K562 (cell line): ENCODE data around the gene NOP58. TPM values are rescaled to one million over a fixed set of nuclear protein-coding genes. Genes with fewer than 3 reads are reported as not detected.

ENCODE experiments used
- ADNP ChIP-seq: fragments of 200-800 bp; sonication (Bioruptor generic); IDR thresholded peaks from 2 replicates; pipeline ENCODE4 v1.6.1; 2016; ENCODE audit warnings: missing genetic modification characterization, missing compliant biosample characterization
- ARHGAP35 ChIP-seq: fragments of 450-650 bp; IDR thresholded peaks from 2 replicates; pipeline ENCODE4 v1.6.1; 2018; ENCODE audit not compliant: partially characterized antibody
- BRCA1 ChIP-seq, 2 experiments: fragments of 450-650 bp in 1 of 2; sonication (generic) in 1 of 2; formaldehyde crosslinking in 1 of 2; IDR thresholded peaks; 2 replicates each; pipeline versions ENCODE4 v1.5.0 to v1.6.1; 2017 to 2020; ENCODE audit warnings: mild to moderate bottlenecking in 1 of 2, missing genetic modification reagents in 1 of 2
- CAMTA2 ChIP-seq: fragments of 250-450 bp; sonication (Bioruptor Pico); conservative IDR thresholded peaks from 2 replicates; pipeline ENCODE4 v1.5.1; 2022
- CTBP1 ChIP-seq: fragments of 450-650 bp; IDR thresholded peaks from 2 replicates; pipeline ENCODE4 v1.6.1; 2016; ENCODE audit warnings: borderline replicate concordance
- ESRRB ChIP-seq: fragments of 250-450 bp; sonication (Bioruptor Pico); IDR thresholded peaks from 2 replicates; pipeline ENCODE4 v1.5.0; 2020; ENCODE audit warnings: mild to moderate bottlenecking, moderate library complexity, borderline replicate concordance
- FOSL1 ChIP-seq: fragments of 200-800 bp; sonication (Bioruptor generic); conservative IDR thresholded peaks from 2 replicates; pipeline ENCODE4 v1.6.1; 2016; ENCODE audit warnings: missing genetic modification characterization, missing compliant biosample characterization
- GTF2E2 ChIP-seq: fragments of 200-800 bp; sonication (Bioruptor generic); IDR thresholded peaks from 2 replicates; pipeline ENCODE4 v1.6.1; 2016; ENCODE audit warnings: missing genetic modification characterization, missing compliant biosample characterization
- HDGF ChIP-seq: fragments of 450-650 bp; IDR thresholded peaks from 2 replicates; pipeline ENCODE4 v1.6.1; 2016
- HIVEP1 ChIP-seq: fragments of 250-450 bp; sonication (Bioruptor Pico); IDR thresholded peaks from 2 replicates; pipeline ENCODE4 v1.4.0; 2020; ENCODE audit warnings: mild to moderate bottlenecking
- JUN ChIP-seq, 2 experiments: sonication (generic) in 1 of 2; formaldehyde crosslinking in 1 of 2; IDR thresholded peaks; 2 replicates each; pipeline versions ENCODE4 v1.6.1 to v1.8.0; 2012 to 2022; ENCODE audit warnings: borderline replicate concordance in 2 of 2, mild to moderate bottlenecking in 2 of 2, improper control_type of control experiment in 1 of 2, low read depth in 1 of 2, low read length in 1 of 2, missing genetic modification reagents in 1 of 2
- KDM4B ChIP-seq, 2 experiments: fragments of 450-650 bp in 1 of 2; sonication (generic) in 1 of 2; IDR thresholded peaks; 2 replicates each; pipeline ENCODE4 v1.6.1; 2016 to 2017; ENCODE audit warnings: borderline replicate concordance in 2 of 2, antibody characterized with exemption in 1 of 2, low read depth in 1 of 2, mild to moderate bottlenecking in 1 of 2
- KHSRP ChIP-seq: fragments of 450-650 bp; IDR thresholded peaks from 2 replicates; pipeline ENCODE4 v1.6.1; 2017
- MEIS2 ChIP-seq: fragments of 450-650 bp; IDR thresholded peaks from 2 replicates; pipeline ENCODE4 v1.6.1; 2014; ENCODE audit warnings: mild to moderate bottlenecking; ENCODE audit not compliant: partially characterized antibody
- MTA1 ChIP-seq: fragments of 450-650 bp; IDR thresholded peaks from 2 replicates; pipeline ENCODE4 v1.6.1; 2017; ENCODE audit warnings: borderline replicate concordance
- PTBP1 ChIP-seq: fragments of 200-400 bp; formaldehyde crosslinking; IDR thresholded peaks from 2 replicates; pipeline ENCODE4 v1.6.1; 2017; ENCODE audit warnings: low read depth, low read length
- SIRT6 ChIP-seq: IDR thresholded peaks from one replicate; pipeline ENCODE4 v1.6.1; 2012; ENCODE audit warnings: low read depth, mild to moderate bottlenecking, control low read depth, inconsistent platforms, low read length, moderate library complexity
- SMAD1 ChIP-seq: fragments of 150-350 bp; IDR thresholded peaks from 2 replicates; pipeline ENCODE4 v1.6.1; 2014; ENCODE audit warnings: low read length, low read depth; ENCODE audit not compliant: partially characterized antibody
- STAG1 ChIP-seq: sonication (generic); formaldehyde crosslinking; IDR thresholded peaks from 2 replicates; pipeline ENCODE4 v1.5.0; 2020; ENCODE audit warnings: missing genetic modification reagents, borderline replicate concordance
- TEAD1 ChIP-seq, 2 experiments: fragments of 450-650 bp in 1 of 2; sonication (generic) in 1 of 2; formaldehyde crosslinking; IDR thresholded peaks; 2 replicates each; pipeline versions ENCODE4 v1.4.0 to v1.8.0; 2020 to 2022; ENCODE audit warnings: mild to moderate bottlenecking in 2 of 2, missing genetic modification reagents in 1 of 2
- THRAP3 ChIP-seq: fragments of 450-650 bp; IDR thresholded peaks from 2 replicates; pipeline ENCODE4 v1.6.1; 2016; ENCODE audit warnings: mild to moderate bottlenecking, inconsistent platforms, borderline replicate concordance
- ZKSCAN8 ChIP-seq: fragments of 200-800 bp; sonication (Bioruptor generic); IDR thresholded peaks from 2 replicates; pipeline ENCODE4 v1.6.1; 2016; ENCODE audit warnings: missing genetic modification characterization, missing compliant biosample characterization
- ZNF316 ChIP-seq: fragments of 450-650 bp; IDR thresholded peaks from 2 replicates; pipeline ENCODE4 v1.6.1; 2016
- ZNF507 ChIP-seq: conservative IDR thresholded peaks from 2 replicates; pipeline ENCODE4 v1.6.1; 2017; ENCODE audit warnings: missing genetic modification characterization, missing compliant biosample characterization
- ZNF561 ChIP-seq: fragments of 450-650 bp; formaldehyde crosslinking; conservative IDR thresholded peaks from 2 replicates; pipeline ENCODE4 v1.4.0; 2020; ENCODE audit warnings: mild to moderate bottlenecking, moderate library complexity
- polyA plus RNA-seq, 8 experiments: library from polyadenylated mRNA; depleted of rRNA in 4 of 8; stranded (reverse) in 5 of 8; unstranded in 3 of 8; fragments of >200 nt; fragmentation: Nextera tagmentation in 2 of 8; fragmentation: Illumina TruSeq in 1 of 8; extraction: Ambion mirVana in 2 of 8; extraction: Trizol in 1 of 8; gene quantifications; 2 replicates each; pipeline versions ENCODE4 v1.2.1 to v1.2.3, GENCODE V29; 2011 to 2014; ENCODE audit warnings: inconsistent platforms in 1 of 8, missing spikeins in 1 of 8
- total RNA-seq, 7 experiments: library from RNA; depleted of rRNA in 6 of 7; stranded (reverse); fragments of >200 nt in 6 of 7; fragmentation: Illumina TruSeq in 2 of 7; extraction: Trizol in 2 of 7; gene quantifications; 2 replicates each; pipeline versions ENCODE4 v1.2.1 to v1.2.3, GENCODE V29; 2011 to 2021; ENCODE audit warnings: low replicate concordance in 1 of 7
- TF ChIP-seq, protein P1 (sequence below): fragments of 450-650 bp; IDR thresholded peaks from 2 replicates; pipeline ENCODE4 v1.6.1; 2017; ENCODE audit warnings: mild to moderate bottlenecking, moderate library complexity
- TF ChIP-seq, protein P2 (sequence below): sonication (generic); formaldehyde crosslinking; IDR thresholded peaks from 2 replicates; pipeline ENCODE4 v1.9.0; 2022; ENCODE audit warnings: mild to moderate bottlenecking, missing genetic modification reagents
- TF ChIP-seq, protein P3 (sequence below): sonication (generic); formaldehyde crosslinking; IDR thresholded peaks from 2 replicates; pipeline ENCODE4 v1.8.1; 2023; ENCODE audit warnings: mild to moderate bottlenecking, missing genetic modification reagents

Gene NOP58
- total and polyA plus RNA-seq, 9 of the 15 experiments (the other 6 are each of a cell fraction or from before 2014, with no cell fraction given), result 132 to 332 (median 208) TPM

DNA sequence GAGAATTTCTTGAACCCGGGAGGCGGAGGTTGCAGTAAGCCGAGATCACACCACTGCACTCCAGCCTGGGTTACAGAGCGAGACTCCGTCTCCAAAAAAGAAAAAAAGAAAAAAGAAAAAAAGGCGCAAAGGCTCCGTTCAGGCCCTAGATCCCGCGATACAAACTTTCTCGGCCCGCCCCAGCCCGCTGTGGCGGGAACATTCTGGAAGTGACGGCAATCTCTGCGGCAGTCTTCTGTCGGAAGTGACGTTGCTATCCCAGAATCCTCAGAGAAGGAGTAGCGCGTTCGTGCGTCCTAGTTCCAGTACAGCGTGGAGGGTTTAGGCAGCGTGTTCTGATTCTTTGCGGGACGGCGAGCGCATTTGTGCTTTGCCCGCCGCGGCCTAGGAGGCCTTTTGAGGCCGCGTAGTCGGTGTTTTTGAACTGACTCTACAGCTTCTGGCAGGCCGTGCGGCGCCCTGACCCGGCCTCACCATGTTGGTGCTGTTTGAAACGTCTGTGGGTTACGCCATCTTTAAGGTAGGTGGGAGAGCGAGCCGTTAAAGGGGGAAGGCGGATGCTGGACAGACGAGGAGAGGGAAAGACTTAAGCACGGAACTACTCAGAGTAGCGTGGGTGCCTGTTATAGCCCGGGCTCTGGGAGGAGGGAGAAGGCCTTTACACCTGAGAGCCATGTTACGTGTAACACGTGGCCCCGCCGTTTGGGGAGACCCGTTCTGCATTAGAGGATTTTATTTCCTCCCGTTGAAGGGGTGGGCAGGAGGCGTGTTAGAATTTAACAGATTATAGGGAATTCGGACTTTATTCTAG, at the start of gene NOP58 (continued):
- TF ChIP-seq, protein P1, sequence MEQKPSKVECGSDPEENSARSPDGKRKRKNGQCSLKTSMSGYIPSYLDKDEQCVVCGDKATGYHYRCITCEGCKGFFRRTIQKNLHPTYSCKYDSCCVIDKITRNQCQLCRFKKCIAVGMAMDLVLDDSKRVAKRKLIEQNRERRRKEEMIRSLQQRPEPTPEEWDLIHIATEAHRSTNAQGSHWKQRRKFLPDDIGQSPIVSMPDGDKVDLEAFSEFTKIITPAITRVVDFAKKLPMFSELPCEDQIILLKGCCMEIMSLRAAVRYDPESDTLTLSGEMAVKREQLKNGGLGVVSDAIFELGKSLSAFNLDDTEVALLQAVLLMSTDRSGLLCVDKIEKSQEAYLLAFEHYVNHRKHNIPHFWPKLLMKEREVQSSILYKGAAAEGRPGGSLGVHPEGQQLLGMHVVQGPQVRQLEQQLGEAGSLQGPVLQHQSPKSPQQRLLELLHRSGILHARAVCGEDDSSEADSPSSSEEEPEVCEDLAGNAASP, result no peak
- TF ChIP-seq BRCA1 (IDR thresholded peaks at IDR 0.05), result no peak
- no peak for TF ChIP-seq BRCA1 (CRISPR knock-in tag; IDR thresholded peaks at IDR 0.05)
- no peak for TF ChIP-seq CAMTA2 (CRISPR knock-in tag)
- no peak for TF ChIP-seq MTA1
- no peak for TF ChIP-seq ZNF316
- no peak for TF ChIP-seq KHSRP
- TF ChIP-seq ADNP (tag), result no peak
- TF ChIP-seq, protein P2, sequence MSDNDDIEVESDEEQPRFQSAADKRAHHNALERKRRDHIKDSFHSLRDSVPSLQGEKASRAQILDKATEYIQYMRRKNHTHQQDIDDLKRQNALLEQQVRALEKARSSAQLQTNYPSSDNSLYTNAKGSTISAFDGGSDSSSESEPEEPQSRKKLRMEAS, result peak; percentile 81
- no peak for TF ChIP-seq KDM4B (IDR thresholded peaks at IDR 0.05; ENCODE audit: borderline replicate concordance in 2 of 2, low read depth in 1 of 2)
- TF ChIP-seq ZKSCAN8 (CRISPR knock-in tag), result no peak
- 0 out of 4 replicates have a peak, but pooled peaks of 1 of the 2 experiments have one; percentile 68 for TF ChIP-seq TEAD1 (CRISPR knock-in tag; IDR thresholded peaks at IDR 0.05)
- no peak for TF ChIP-seq ESRRB (CRISPR knock-in tag)
- no peak for TF ChIP-seq HIVEP1 (CRISPR knock-in tag)
- no peak for TF ChIP-seq MEIS2
- no peak for TF ChIP-seq CTBP1
- peak; percentile 46; the same call in 1 of the 2 replicates for TF ChIP-seq GTF2E2
- no peak for TF ChIP-seq SIRT6
- no peak for TF ChIP-seq PTBP1
- no peak for TF ChIP-seq ARHGAP35
- TF ChIP-seq FOSL1 (tag), result no peak
- no peak for TF ChIP-seq ZNF507 (tag)
- TF ChIP-seq ZNF561, result no peak
- TF ChIP-seq, protein P3, sequence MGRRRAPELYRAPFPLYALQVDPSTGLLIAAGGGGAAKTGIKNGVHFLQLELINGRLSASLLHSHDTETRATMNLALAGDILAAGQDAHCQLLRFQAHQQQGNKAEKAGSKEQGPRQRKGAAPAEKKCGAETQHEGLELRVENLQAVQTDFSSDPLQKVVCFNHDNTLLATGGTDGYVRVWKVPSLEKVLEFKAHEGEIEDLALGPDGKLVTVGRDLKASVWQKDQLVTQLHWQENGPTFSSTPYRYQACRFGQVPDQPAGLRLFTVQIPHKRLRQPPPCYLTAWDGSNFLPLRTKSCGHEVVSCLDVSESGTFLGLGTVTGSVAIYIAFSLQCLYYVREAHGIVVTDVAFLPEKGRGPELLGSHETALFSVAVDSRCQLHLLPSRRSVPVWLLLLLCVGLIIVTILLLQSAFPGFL (CRISPR knock-in tag), result no peak
- no peak for TF ChIP-seq HDGF
- TF ChIP-seq STAG1 (CRISPR knock-in tag), result no peak
- TF ChIP-seq SMAD1, result peak; percentile 88
- no peak for TF ChIP-seq THRAP3
- TF ChIP-seq JUN (IDR thresholded peaks at IDR 0.05; ENCODE audit: borderline replicate concordance, low read depth, low read length), result no peak; the same call in 1 of the 2 replicates
- TF ChIP-seq JUN (CRISPR knock-in tag; IDR thresholded peaks at IDR 0.05; ENCODE audit: borderline replicate concordance), result peak; percentile 89; the same call in 1 of the 2 replicates
